DND-41 (cell line): ENCODE results near the gene IL2RA.

Experiments
- ATAC-seq: fragments of 200-7000 bp; cut with Tn5 transposase; 3 replicates; pipeline ENCODE4 v1.9.1; 2021; ENCODE audit warnings: low read depth; ENCODE audit not compliant: insufficient read depth
- DNase-seq: peaks from one replicate; pipeline ENCODE4 v3.0.0-alpha.2; 2020
- H2AFZ ChIP-seq: 2 replicates; pipeline ENCODE4 v1.6.0; 2012; ENCODE audit warnings: low read depth, low read length
- H3K27ac ChIP-seq: 2 replicates; pipeline ENCODE4 v1.5.1; 2012; ENCODE audit warnings: low read length, inconsistent platforms
- H3K27me3 ChIP-seq: fragments of 200-600 bp; sonication (generic); 2 replicates; pipeline ENCODE4 v1.6.0; 2012; ENCODE audit warnings: low read length, mild to moderate bottlenecking, inconsistent platforms; ENCODE audit not compliant: insufficient read depth, poor library complexity
- H3K36me3 ChIP-seq: 2 replicates; pipeline ENCODE4 v1.5.1; 2012; ENCODE audit warnings: low read length, inconsistent platforms; ENCODE audit not compliant: insufficient read depth
- H3K4me1 ChIP-seq: 2 replicates; pipeline ENCODE4 v1.5.1; 2012; ENCODE audit warnings: mild to moderate bottlenecking, low read length; ENCODE audit not compliant: insufficient read depth
- H3K4me2 ChIP-seq: 2 replicates; pipeline ENCODE4 v1.6.0; 2012; ENCODE audit warnings: mild to moderate bottlenecking, moderate library complexity, low read length, inconsistent platforms; ENCODE audit not compliant: insufficient read depth
- H3K4me3 ChIP-seq, 2 experiments: fragments of 200-600 bp in 1 of 2; shearing (Covaris generic) in 1 of 2; 2 replicates each; pipeline ENCODE4 v1.5.1; 2012 to 2016; ENCODE audit warnings: inconsistent platforms in 2 of 2, low read length in 2 of 2, mild to moderate bottlenecking in 2 of 2, low read depth in 1 of 2, moderate library complexity in 1 of 2
- H3K79me2 ChIP-seq: 2 replicates; pipeline ENCODE4 v1.6.0; 2012; ENCODE audit warnings: low read length, inconsistent platforms; ENCODE audit not compliant: insufficient read depth
- H3K9ac ChIP-seq: 2 replicates; pipeline ENCODE4 v1.6.0; 2012; ENCODE audit warnings: low read depth, mild to moderate bottlenecking, inconsistent platforms, low read length, moderate library complexity
- H3K9me3 ChIP-seq: 2 replicates; pipeline ENCODE4 v1.5.1; 2012; ENCODE audit warnings: low read length, moderate library complexity, mild to moderate bottlenecking, inconsistent platforms; ENCODE audit not compliant: insufficient read depth, severe bottlenecking
- H4K20me1 ChIP-seq: 2 replicates; pipeline ENCODE4 v1.6.0; 2012; ENCODE audit warnings: low read length; ENCODE audit not compliant: insufficient read depth
- CTCF ChIP-seq: IDR thresholded peaks from 2 replicates; pipeline ENCODE4 v1.5.1; 2012; ENCODE audit warnings: borderline replicate concordance, low read length, moderate library complexity, mild to moderate bottlenecking; ENCODE audit not compliant: poor library complexity, severe bottlenecking; ENCODE audit errors: extremely low read depth
- EZH2 ChIP-seq: IDR thresholded peaks from 3 replicates; pipeline ENCODE4 v1.6.1; 2012; ENCODE audit warnings: borderline replicate concordance, low read depth, mild to moderate bottlenecking, moderate library complexity, low read length, inconsistent platforms; ENCODE audit not compliant: severe bottlenecking

Gene IL2RA

GRCh38 chr10:6037422-6037821 lies 24.7 kb downstream of the IL2RA start:
- TF ChIP-seq CTCF, result no peak
- TF ChIP-seq EZH2, result no peak
- DNase-seq (no peak), ATAC-seq (no peak)
- H4K20me1 ChIP-seq, result no peaks in the 10 kb centered on the region
- H3K27me3 ChIP-seq, result peaks cover 15% of the 10 kb centered on the region
- no peak overlapping the region for H2AFZ ChIP-seq
- no peaks in the 10 kb centered on the region for H3K4me1 ChIP-seq
- no peak overlapping the region for H3K4me3 ChIP-seq
- H3K9me3 ChIP-seq, result no peaks in the 10 kb centered on the region
- H3K9ac ChIP-seq, result no peak overlapping the region
- no peaks in the 10 kb centered on the region for H3K79me2 ChIP-seq
- H3K36me3 ChIP-seq, result no peaks in the 10 kb centered on the region
- no peak overlapping the region for H3K27ac ChIP-seq
- no peak overlapping the region for H3K4me2 ChIP-seq

- no peaks in the 10 kb centered on the region for H4K20me1 ChIP-seq
- H3K4me2 ChIP-seq, result no peak overlapping the region
- H3K27ac ChIP-seq, result no peak overlapping the region
- no peak for ATAC-seq
- no peaks in the 10 kb centered on the region for H3K4me1 ChIP-seq
- H3K9me3 ChIP-seq, result no peaks in the 10 kb centered on the region
- H3K36me3 ChIP-seq, result no peaks in the 10 kb centered on the region
- H3K79me2 ChIP-seq, result no peaks in the 10 kb centered on the region
- H3K9ac ChIP-seq, result no peak overlapping the region
- TF ChIP-seq EZH2, result no peak
- no peak for TF ChIP-seq CTCF
- H3K27me3 ChIP-seq, result peaks cover 15% of the 10 kb centered on the region
- no peak overlapping the region for H3K4me3 ChIP-seq
- no peak for DNase-seq
- H2AFZ ChIP-seq, result no peak overlapping the region
Observed at GRCh38 chr10:6036861-6037321, 25.3 kb downstream of the IL2RA start.

GRCh38 chr10:6035931-6036575 lies 26.1 kb downstream of the IL2RA start:
- H3K4me2 ChIP-seq, result no peak overlapping the region

More at GRCh38 chr10:6035931-6036575, 26.1 kb downstream of the IL2RA start:
- no peaks in the 10 kb centered on the region for H3K79me2 ChIP-seq
- no peak for ATAC-seq
- no peaks in the 10 kb centered on the region for H3K4me1 ChIP-seq
- TF ChIP-seq CTCF, result no peak
- no peak overlapping the region for H3K27ac ChIP-seq
- DNase-seq, result no peak
- no peak overlapping the region for H3K9ac ChIP-seq
- no peaks in the 10 kb centered on the region for H3K36me3 ChIP-seq
- no peaks in the 10 kb centered on the region for H4K20me1 ChIP-seq
- no peaks in the 10 kb centered on the region for H3K9me3 ChIP-seq
- peaks cover 15% of the 10 kb centered on the region for H3K27me3 ChIP-seq
- H2AFZ ChIP-seq, result no peak overlapping the region
- no peak overlapping the region for H3K4me3 ChIP-seq
